GM04504 (cell line): ENCODE data around the gene TARBP1.
"Not testable (repeated sequence)": the region's sequence is repeated elsewhere in the genome, so short reads cannot be mapped to it uniquely, and the experiment has no call there.

ENCODE experiments used
- DNase-seq: peaks from one replicate; pipeline ENCODE4 v3.0.0-alpha.2; 2012; ENCODE audit warnings: low read depth

The TARBP1 gene

GRCh38 chr1:234395297-234395696 is 83.7 kb downstream of the TARBP1 start:
- DNase-seq, result no peak

- no peak for DNase-seq
These were observed 85.8 kb downstream of the TARBP1 start for GRCh38 chr1:234393190-234393589.

GRCh38 chr1:234388094-234388493 is 90.9 kb downstream of the TARBP1 start:
- DNase-seq, result no peak

- DNase-seq, result no peak
These were observed 92.9 kb downstream of the TARBP1 start for GRCh38 chr1:234386122-234386521.

GRCh38 chr1:234381699-234382555 is 97.1 kb downstream of the TARBP1 start:
- DNase-seq, result no peak

GRCh38 chr1:234379591-234380109 is 99.3 kb downstream of the TARBP1 start:
- not testable (repeated sequence) for DNase-seq

- DNase-seq, result no peak
These were observed 103.3 kb downstream of the TARBP1 start for GRCh38 chr1:234375672-234376071.

GRCh38 chr1:234373959-234374254 is 105.1 kb downstream of the TARBP1 start:
- no peak for DNase-seq

- DNase-seq, result peak; percentile 92
These were observed 105.7 kb downstream of the TARBP1 start, which contains the start of gene COA6 for GRCh38 chr1:234373064-234373958. TSS of gene COA6 (plus strand) at chr1:234373456. CDS start at chr1:234373467, 11 bp downstream.

GRCh38 chr1:234372011-234372757 is 106.8 kb downstream of the TARBP1 start:
- DNase-seq, result no peak

- DNase-seq, result no peak
These were observed 107.6 kb downstream of the TARBP1 start for GRCh38 chr1:234371414-234371813.

GRCh38 chr1:234369784-234370183 is 109.2 kb downstream of the TARBP1 start:
- DNase-seq, result no peak

- DNase-seq, result no peak
These were observed 109.9 kb downstream of the TARBP1 start for GRCh38 chr1:234369033-234369430.

GRCh38 chr1:234368320-234369032 is 110.5 kb downstream of the TARBP1 start:
- no peak for DNase-seq

- DNase-seq, result no peak
These were observed 116.4 kb downstream of the TARBP1 start for GRCh38 chr1:234362558-234362957.

GRCh38 chr1:234361102-234361603 is 117.8 kb downstream of the TARBP1 start:
- no peak for DNase-seq

- no peak for DNase-seq
These were observed 121.1 kb downstream of the TARBP1 start for GRCh38 chr1:234357831-234358230.

GRCh38 chr1:234356615-234357269 is 122.2 kb downstream of the TARBP1 start:
- not testable (repeated sequence) for DNase-seq

- DNase-seq, result no peak
These were observed 123.0 kb downstream of the TARBP1 start for GRCh38 chr1:234355782-234356510.

- no peak for DNase-seq
These were observed 130.0 kb downstream of the TARBP1 start for GRCh38 chr1:234348964-234349363.
